MM.1S (cell line): Measurements from ENCODE around the gene EML3.

ENCODE experiments used
- CTCF ChIP-seq: fragments of 300-600 bp; sonication (generic); IDR thresholded peaks from 2 replicates; pipeline ENCODE4 v1.5.1; 2016; ENCODE audit warnings: antibody characterized with exemption, low read length, mixed read lengths
- EZH2phosphoT487 ChIP-seq: fragments of 300-600 bp; sonication (generic); IDR thresholded peaks from 2 replicates; pipeline ENCODE4 v1.6.1; 2018; ENCODE audit warnings: antibody characterized with exemption, low read length

- no peak for TF ChIP-seq CTCF
- TF ChIP-seq EZH2phosphoT487 = no peak
Observed at GRCh38 chr11:62602141-62603071, 10.2 kb downstream of the EML3 start.
